ENCODE data around the gene STUM.

GRCh38 chr1:226555092-226555491 lies 6.5 kb downstream of the STUM start:
- no peak for TF ChIP-seq CTCF (IDR thresholded peaks at IDR 0.05)
- no peak for TF ChIP-seq EZH2 (IDR thresholded peaks at IDR 0.05)

Data from neural progenitor cell (in vitro differentiated cells).